Ovary (tissue), 3 donors: Measurements from ENCODE around the gene LBH.

Source experiments
- POLR2A ChIP-seq: fragments of 450-650 bp; IDR thresholded peaks from one replicate; pipeline ENCODE4 v1.6.1; 2017; ENCODE audit warnings: antibody characterized with exemption, mild to moderate bottlenecking, moderate library complexity
- TF ChIP-seq, protein P1 (sequence below), 3 donors: fragments of 450-650 bp in 2 of 3; fragments of 200-600 bp in 1 of 3; IDR thresholded peaks; one replicate each; pipeline versions ENCODE4 v1.5.1 to v1.8.0; 2016 to 2022; ENCODE audit warnings: antibody characterized with exemption in 3 of 3, mild to moderate bottlenecking in 1 of 3
- donor health status: DM: no; HTN: no; CAD: no.

DNA sequence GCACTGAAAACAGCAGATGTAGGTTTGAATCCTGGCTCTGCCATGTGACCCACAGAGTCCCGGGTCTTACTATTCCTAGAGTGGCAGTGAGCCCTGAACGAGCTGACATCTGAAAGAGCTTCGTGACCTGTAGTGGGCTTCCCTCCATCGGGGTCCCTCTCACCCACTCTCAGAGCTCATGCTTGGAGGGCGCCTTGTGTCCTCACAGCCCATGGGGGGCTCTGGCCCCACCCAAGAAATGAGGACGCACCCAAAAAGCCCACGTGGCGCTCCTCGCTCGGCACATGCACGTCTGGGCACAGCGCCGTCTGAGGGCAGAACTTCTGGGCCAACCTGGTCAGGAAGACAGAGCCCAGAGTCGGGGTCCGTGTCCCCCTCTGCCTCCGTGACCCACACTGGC, 23.7 kb downstream of the LBH start:
- no peak for TF ChIP-seq POLR2A
- TF ChIP-seq, protein P1, sequence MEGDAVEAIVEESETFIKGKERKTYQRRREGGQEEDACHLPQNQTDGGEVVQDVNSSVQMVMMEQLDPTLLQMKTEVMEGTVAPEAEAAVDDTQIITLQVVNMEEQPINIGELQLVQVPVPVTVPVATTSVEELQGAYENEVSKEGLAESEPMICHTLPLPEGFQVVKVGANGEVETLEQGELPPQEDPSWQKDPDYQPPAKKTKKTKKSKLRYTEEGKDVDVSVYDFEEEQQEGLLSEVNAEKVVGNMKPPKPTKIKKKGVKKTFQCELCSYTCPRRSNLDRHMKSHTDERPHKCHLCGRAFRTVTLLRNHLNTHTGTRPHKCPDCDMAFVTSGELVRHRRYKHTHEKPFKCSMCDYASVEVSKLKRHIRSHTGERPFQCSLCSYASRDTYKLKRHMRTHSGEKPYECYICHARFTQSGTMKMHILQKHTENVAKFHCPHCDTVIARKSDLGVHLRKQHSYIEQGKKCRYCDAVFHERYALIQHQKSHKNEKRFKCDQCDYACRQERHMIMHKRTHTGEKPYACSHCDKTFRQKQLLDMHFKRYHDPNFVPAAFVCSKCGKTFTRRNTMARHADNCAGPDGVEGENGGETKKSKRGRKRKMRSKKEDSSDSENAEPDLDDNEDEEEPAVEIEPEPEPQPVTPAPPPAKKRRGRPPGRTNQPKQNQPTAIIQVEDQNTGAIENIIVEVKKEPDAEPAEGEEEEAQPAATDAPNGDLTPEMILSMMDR (IDR thresholded peaks at IDR 0.05) = no peak
